ENCODE results near the gene SNED1.

- TF ChIP-seq POLR2AphosphoS5 (IDR thresholded peaks at IDR 0.05; ENCODE audit: low read depth) = no peak
- no peak for TF ChIP-seq CTCF (conservative IDR thresholded peaks at IDR 0.05; ENCODE audit: low read depth in 2 of 2)
- TF ChIP-seq EZH2phosphoT487 (IDR thresholded peaks at IDR 0.05; ENCODE audit: unreplicated experiment) = no peak
- no peak for TF ChIP-seq JUNB (IDR thresholded peaks at IDR 0.05; ENCODE audit: unreplicated experiment)
These were observed 111.0 kb downstream of the SNED1 start for GRCh38 chr2:241109210-241110088.

Measured in GM23338 (cell line).